ENCODE data around the gene VSTM2B.
"Not testable (repeated sequence)": the region's sequence is repeated elsewhere in the genome, so short reads cannot be mapped to it uniquely, and the experiment has no call there.

Gene VSTM2B

GRCh38 chr19:29538651-29539050, 12.9 kb downstream of the VSTM2B start:
- DNase-seq (ENCODE audit: low read depth, low spot score) = no peak
- no peak overlapping the region for H3K4me3 ChIP-seq (ENCODE audit: low read length)

- H3K4me3 ChIP-seq (ENCODE audit: low read length) = no peak overlapping the region
- no peak for DNase-seq (ENCODE audit: low read depth, low spot score)
Observed at GRCh38 chr19:29539131-29539530, 13.3 kb downstream of the VSTM2B start.

DNA sequence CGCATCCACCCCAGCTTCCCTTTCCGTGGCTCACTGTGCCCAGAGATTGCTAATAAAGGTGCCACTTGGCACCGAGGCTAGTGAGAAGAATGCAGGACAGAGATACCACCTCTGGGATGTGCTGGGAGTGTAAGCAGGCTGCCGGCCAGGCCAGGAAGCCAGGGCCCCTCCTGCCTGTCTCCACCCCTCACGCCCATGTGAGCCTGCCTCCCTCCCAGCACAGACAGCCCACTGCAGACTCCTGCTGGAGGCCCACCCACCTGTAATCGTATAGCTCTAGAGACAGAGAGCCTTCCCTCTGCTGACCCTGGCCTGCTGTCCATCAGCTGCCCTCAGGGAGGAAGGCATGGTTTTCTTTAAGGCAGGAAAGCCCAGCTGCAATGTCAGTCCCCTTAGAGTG, 13.9 kb downstream of the VSTM2B start:
- no peak overlapping the region for H3K4me3 ChIP-seq (ENCODE audit: low read length)
- no peak for DNase-seq (ENCODE audit: low read depth, low spot score)

- DNase-seq (ENCODE audit: low read depth, low spot score) = no peak
- H3K4me3 ChIP-seq (ENCODE audit: low read length) = no peak overlapping the region
Observed at GRCh38 chr19:29540114-29540513, 14.3 kb downstream of the VSTM2B start.

DNA sequence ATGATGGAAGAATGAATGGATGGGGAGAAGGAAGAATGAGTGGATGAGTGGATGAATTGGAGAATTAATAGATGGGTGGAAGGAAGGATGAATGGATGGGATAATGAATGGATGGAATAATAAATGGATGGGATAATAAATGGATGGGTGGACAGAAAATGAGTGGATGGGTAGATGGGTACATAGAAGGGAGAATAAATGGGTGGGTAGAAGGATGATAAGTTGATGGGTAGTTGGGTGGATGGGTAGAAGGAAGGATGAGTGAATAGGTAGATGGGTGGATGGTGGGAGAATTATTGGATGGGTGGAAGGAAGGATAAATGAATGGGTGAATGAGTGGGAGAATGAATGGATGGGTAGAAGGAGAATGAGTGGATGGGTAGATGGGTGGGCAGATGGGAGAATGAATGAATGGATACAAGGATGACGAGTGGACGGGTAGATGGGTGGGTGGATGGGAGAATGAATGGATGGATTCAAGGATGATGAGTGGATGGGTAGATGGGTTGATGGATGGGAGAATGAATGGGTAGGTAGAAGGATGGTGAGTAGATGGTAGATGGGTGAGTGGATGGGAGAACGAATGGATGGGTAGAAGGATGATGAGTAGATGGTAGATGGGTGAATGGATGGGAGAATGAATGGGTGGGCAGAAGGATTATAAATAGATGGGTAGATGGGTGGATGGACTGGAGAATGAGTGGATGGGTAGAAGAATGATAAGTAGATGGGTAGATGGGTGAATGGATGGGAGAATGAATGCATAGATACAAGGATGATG, 15.9 kb downstream of the VSTM2B start:
- no peak overlapping the region for H3K4me3 ChIP-seq (ENCODE audit: low read length)
- no peak for DNase-seq (ENCODE audit: low read depth, low spot score)

GRCh38 chr19:29542327-29542726, 16.5 kb downstream of the VSTM2B start:
- no peak for DNase-seq (ENCODE audit: low read depth, low spot score)
- H3K4me3 ChIP-seq (ENCODE audit: low read length) = no peak overlapping the region

GRCh38 chr19:29542776-29543175, 17.0 kb downstream of the VSTM2B start:
- no peak overlapping the region for H3K4me3 ChIP-seq (ENCODE audit: low read length)
- no peak for DNase-seq (ENCODE audit: low read depth, low spot score)

GRCh38 chr19:29543381-29543780, 17.6 kb downstream of the VSTM2B start:
- no peak overlapping the region for H3K4me3 ChIP-seq (ENCODE audit: low read length)
- no peak for DNase-seq (ENCODE audit: low read depth, low spot score)

- DNase-seq (ENCODE audit: low read depth, low spot score) = no peak
- H3K4me3 ChIP-seq (ENCODE audit: low read length) = no peak overlapping the region
Observed at GRCh38 chr19:29544656-29545360, 19.0 kb downstream of the VSTM2B start.

- not testable (repeated sequence) for H3K4me3 ChIP-seq (ENCODE audit: low read length)
Observed at GRCh38 chr19:29545447-29545846, 19.7 kb downstream of the VSTM2B start.

DNA sequence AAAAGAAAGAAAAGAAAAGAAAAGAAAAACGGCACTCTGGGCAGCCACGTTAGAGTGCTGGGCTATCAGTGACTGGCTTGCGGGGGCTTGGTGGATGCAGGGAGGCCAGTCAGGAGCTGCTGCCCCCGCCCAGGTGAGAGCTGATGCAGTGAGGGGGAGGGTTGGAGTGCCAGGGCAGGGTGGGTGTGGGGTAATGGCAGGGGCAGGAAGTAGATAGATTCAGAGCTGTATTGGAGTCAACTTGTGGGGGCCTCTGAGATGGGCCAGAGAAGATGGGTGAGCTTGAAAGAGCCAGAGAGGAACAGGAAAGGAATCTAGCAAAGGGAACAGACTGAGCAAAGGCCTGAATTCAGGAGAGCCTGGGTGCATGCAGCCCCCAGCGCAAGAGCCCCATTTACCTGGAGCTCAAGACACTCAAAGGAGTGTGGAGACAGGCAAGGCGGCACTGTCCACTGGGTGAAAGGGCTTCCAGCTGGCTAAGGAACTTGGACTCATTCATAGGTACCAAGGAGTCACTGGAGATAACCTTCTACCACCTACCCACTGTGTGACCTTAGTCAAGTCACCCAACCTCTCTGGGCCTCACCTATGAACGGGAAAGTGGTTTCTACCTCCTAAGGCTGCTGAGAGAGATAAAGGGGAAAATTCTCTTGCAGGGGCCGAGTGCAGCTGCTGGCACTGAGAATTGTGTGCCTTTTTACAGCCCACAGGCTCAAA, 20.2 kb downstream of the VSTM2B start:
- H3K4me3 ChIP-seq (ENCODE audit: low read length) = no peak overlapping the region

More at GRCh38 chr19:29545447-29545846, 19.7 kb downstream of the VSTM2B start:
- DNase-seq (ENCODE audit: low read depth, low spot score) = not testable (repeated sequence)

GRCh38 chr19:29546583-29547190, 20.9 kb downstream of the VSTM2B start:
- DNase-seq (ENCODE audit: low read depth, low spot score) = no peak
- H3K4me3 ChIP-seq (ENCODE audit: low read length) = no peak overlapping the region

More for the DNA sequence above, 20.2 kb downstream of the VSTM2B start:
- DNase-seq (ENCODE audit: low read depth, low spot score) = no peak

- DNase-seq (ENCODE audit: low read depth, low spot score) = no peak
- no peak overlapping the region for H3K4me3 ChIP-seq (ENCODE audit: low read length)
Observed at GRCh38 chr19:29547361-29547960, 21.7 kb downstream of the VSTM2B start.

GRCh38 chr19:29547981-29548380, 22.2 kb downstream of the VSTM2B start:
- no peak for DNase-seq (ENCODE audit: low read depth, low spot score)
- H3K4me3 ChIP-seq (ENCODE audit: low read length) = no peak overlapping the region

GRCh38 chr19:29548483-29549085, 22.8 kb downstream of the VSTM2B start:
- H3K4me3 ChIP-seq (ENCODE audit: low read length) = no peak overlapping the region
- no peak for DNase-seq (ENCODE audit: low read depth, low spot score)

DNA sequence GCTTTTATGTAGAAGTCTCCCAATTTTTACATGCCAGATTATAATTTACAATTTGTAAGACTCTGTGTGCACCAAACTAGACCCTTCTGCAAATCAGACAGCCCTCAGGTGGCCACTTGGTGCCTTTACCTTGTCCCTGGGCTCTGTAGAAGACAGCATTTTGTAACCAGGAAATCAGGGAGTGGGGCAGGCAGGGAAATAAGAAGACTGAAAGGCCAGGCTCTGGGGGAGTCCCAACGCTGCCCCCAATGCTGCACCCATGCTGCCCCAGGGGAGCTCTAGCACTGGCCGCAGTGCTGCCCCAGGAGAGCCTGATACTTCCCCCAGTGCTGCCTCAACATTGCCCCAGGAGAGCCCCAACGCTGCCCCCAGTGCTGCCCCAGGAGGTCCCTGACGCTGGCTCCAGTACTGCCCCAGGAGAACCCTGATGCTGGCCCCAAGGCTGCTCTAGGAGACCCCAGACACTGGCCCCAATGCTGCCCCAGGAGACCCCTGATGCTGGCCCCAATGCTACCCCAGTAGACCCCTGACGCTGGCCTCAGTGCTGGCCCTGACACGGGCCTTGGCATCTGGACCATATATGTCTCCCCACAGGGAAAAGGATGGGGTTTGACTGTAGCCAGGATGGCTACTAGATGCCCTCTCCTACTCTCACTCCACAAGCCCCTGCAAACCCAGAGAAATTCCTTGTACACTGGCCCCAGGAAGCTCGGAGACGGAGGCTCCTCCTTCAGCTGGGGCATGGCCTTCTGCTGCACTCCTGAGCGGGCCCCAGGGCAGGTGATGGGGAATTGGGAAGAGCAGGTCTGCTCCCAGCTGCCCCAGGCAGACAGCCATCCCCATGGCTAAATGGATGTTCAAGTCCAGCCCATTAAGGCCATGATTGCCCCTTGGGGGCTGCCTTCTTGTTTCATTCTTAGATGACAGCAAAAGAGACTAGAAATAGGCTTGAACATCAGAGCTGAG, 23.6 kb downstream of the VSTM2B start:
- DNase-seq (ENCODE audit: low read depth, low spot score) = no peak
- no peak overlapping the region for H3K4me3 ChIP-seq (ENCODE audit: low read length)

- no peak overlapping the region for H3K4me3 ChIP-seq (ENCODE audit: low read length)
- no peak for DNase-seq (ENCODE audit: low read depth, low spot score)
Observed at GRCh38 chr19:29550896-29551295, 25.1 kb downstream of the VSTM2B start.

- no peak overlapping the region for H3K4me3 ChIP-seq (ENCODE audit: low read length)
- no peak for DNase-seq (ENCODE audit: low read depth, low spot score)
Observed at GRCh38 chr19:29551774-29552173, 26.0 kb downstream of the VSTM2B start.

Data from Jurkat, Clone E6-1 (cell line).